H1 (cell line): ENCODE results near the gene CARD11. TPM values are rescaled to one million over a fixed set of nuclear protein-coding genes. Genes with fewer than 3 reads are reported as not detected.

Experiments used
- CTCF ChIA-PET: fragments of 300-600 bp; sonication (Branson Sonifier 250); formaldehyde crosslinking; loops from one replicate; lab custom pipeline; 2021; ENCODE audit not compliant: partially characterized antibody; lab: Charles Lee
- POLR2A ChIA-PET: fragments of 300-600 bp; sonication (Branson Sonifier 250); formaldehyde crosslinking; loops from one replicate; lab custom pipeline; 2021; ENCODE audit warnings: inconsistent platforms; ENCODE audit not compliant: partially characterized antibody; lab: Charles Lee
- DNase-seq, 2 experiments: peaks; one replicate each; pipeline versions ENCODE4 v3.0.0 to v3.0.0-alpha.2; 2010 to 2022; ENCODE audit warnings: low spot score in 2 of 2, low read depth in 1 of 2, mixed read lengths in 1 of 2
- FAIRE-seq: peaks from 2 replicates; lab custom pipeline; 2011; peaks lifted over from hg19 to GRCh38; lab: Jason Lieb, UNC
- H2AFZ ChIP-seq: 2 replicates; pipeline ENCODE4 v1.8.1; 2012; ENCODE audit warnings: low read length, inconsistent platforms
- H2AK5ac ChIP-seq: 2 replicates; pipeline ENCODE4 v1.6.1; 2013; ENCODE audit warnings: low read depth, low read length
- H2BK120ac ChIP-seq: replicated peaks from 2 replicates; pipeline ENCODE3; 2013; ENCODE audit warnings: low read depth, low read length, inconsistent platforms
- H2BK12ac ChIP-seq: 2 replicates; pipeline ENCODE4 v1.6.1; 2013; ENCODE audit warnings: low read depth, low read length
- H2BK15ac ChIP-seq: 2 replicates; pipeline ENCODE4 v1.6.1; 2013; ENCODE audit warnings: low read length
- H2BK20ac ChIP-seq: 2 replicates; pipeline ENCODE4 v1.6.1; 2013; ENCODE audit warnings: low read length
- H2BK5ac ChIP-seq: 2 replicates; pipeline ENCODE4 v1.6.1; 2013; ENCODE audit warnings: low read depth, low read length
- H3K14ac ChIP-seq: 2 replicates; pipeline ENCODE4 v1.6.1; 2013; ENCODE audit warnings: inconsistent platforms; ENCODE audit not compliant: insufficient read length
- H3K18ac ChIP-seq: 2 replicates; pipeline ENCODE4 v1.6.1; 2013; ENCODE audit warnings: low read length; ENCODE audit errors: extremely low read depth
- H3K23ac ChIP-seq: 2 replicates; pipeline ENCODE4 v1.6.1; 2013; ENCODE audit warnings: inconsistent platforms; ENCODE audit not compliant: insufficient read length
- H3K23me2 ChIP-seq: 2 replicates; pipeline ENCODE4 v1.6.1; 2013; ENCODE audit warnings: low read depth, low read length
- H3K27ac ChIP-seq: 2 replicates; pipeline ENCODE4 v1.6.1; 2011; ENCODE audit warnings: low read depth, low read length, inconsistent platforms
- H3K27me3 ChIP-seq, 4 experiments: replicated peaks in 1 of 4; 1 replicate in 1 of 4; 2 replicates in 3 of 4; pipeline versions ENCODE4 v1.6.1 to v1.8.1; 2011 to 2013; ENCODE audit warnings: low read length in 3 of 4, mild to moderate bottlenecking in 3 of 4, inconsistent platforms in 2 of 4, mixed read lengths in 2 of 4, moderate library complexity in 1 of 4; ENCODE audit not compliant: control insufficient read depth in 3 of 4, insufficient read depth in 3 of 4; ENCODE audit errors: extremely low read depth in 1 of 4
- H3K36me3 ChIP-seq, 4 experiments: 2 replicates each; pipeline versions ENCODE4 v1.6.1 to v1.8.1; 2011 to 2013; ENCODE audit warnings: mild to moderate bottlenecking in 4 of 4, low read length in 3 of 4, moderate library complexity in 2 of 4, control low read depth in 1 of 4, inconsistent platforms in 1 of 4; ENCODE audit not compliant: insufficient read depth in 4 of 4, control insufficient read depth in 2 of 4
- H3K4ac ChIP-seq: replicated peaks from 2 replicates; pipeline ENCODE3; 2013; ENCODE audit warnings: low read length, low read depth, mixed read lengths, inconsistent platforms; ENCODE audit not compliant: insufficient read length
- H3K4me1 ChIP-seq, 4 experiments: replicated peaks in 1 of 4; 1 replicate in 1 of 4; 2 replicates in 3 of 4; pipeline versions ENCODE4 v1.6.1 to v1.8.1; 2011 to 2013; ENCODE audit warnings: low read length in 3 of 4, inconsistent platforms in 2 of 4, mixed read lengths in 1 of 4; ENCODE audit not compliant: insufficient read depth in 4 of 4, control insufficient read depth in 3 of 4
- H3K4me2 ChIP-seq, 2 experiments: 2 replicates each; pipeline versions ENCODE4 v1.6.1 to v1.8.1; 2011 to 2013; ENCODE audit warnings: low read depth in 2 of 2, low read length in 2 of 2, control low read depth in 1 of 2, inconsistent platforms in 1 of 2, mild to moderate bottlenecking in 1 of 2; ENCODE audit not compliant: insufficient read depth in 1 of 2
- H3K4me3 ChIP-seq, 4 experiments: fragments of 200-600, 300-600 bp in 1 of 4; sonication (generic), shearing (Covaris generic), sonication (Bioruptor Twin) in 1 of 4; 2 replicates each; pipeline versions ENCODE4 v1.5.1 to v1.8.1; 2011 to 2016; ENCODE audit warnings: low read length in 4 of 4, low read depth in 3 of 4, control low read depth in 2 of 4, inconsistent platforms in 2 of 4, mild to moderate bottlenecking in 2 of 4, mixed read lengths in 1 of 4, moderate library complexity in 1 of 4; ENCODE audit not compliant: insufficient read depth in 2 of 4; ENCODE audit errors: extremely low read depth in 1 of 4
- H3K56ac ChIP-seq: replicated peaks from 2 replicates; pipeline ENCODE3; 2013; ENCODE audit warnings: low read depth, mild to moderate bottlenecking, mixed read lengths, low read length, inconsistent platforms; ENCODE audit not compliant: insufficient read length
- H3K79me1 ChIP-seq: 2 replicates; pipeline ENCODE4 v1.6.1; 2013; ENCODE audit warnings: low read depth, low read length, control low read depth
- H3K79me2 ChIP-seq, 2 experiments: 2 replicates each; pipeline versions ENCODE4 v1.6.1 to v1.8.1; 2012 to 2013; ENCODE audit warnings: low read length in 2 of 2, mild to moderate bottlenecking in 2 of 2, inconsistent platforms in 1 of 2; ENCODE audit not compliant: insufficient read depth in 2 of 2, control insufficient read depth in 1 of 2
- H3K9ac ChIP-seq, 4 experiments: replicated peaks in 1 of 4; 1 replicate in 1 of 4; 2 replicates in 3 of 4; pipeline versions ENCODE4 v1.6.1 to v1.8.1; 2011 to 2013; ENCODE audit warnings: low read depth in 3 of 4, low read length in 3 of 4, control low read depth in 2 of 4, mild to moderate bottlenecking in 2 of 4, moderate library complexity in 2 of 4, inconsistent platforms in 1 of 4; ENCODE audit errors: extremely low read depth in 1 of 4
- H3K9me3 ChIP-seq, 2 experiments: 2 replicates each; pipeline versions ENCODE4 v1.6.1 to v1.8.1; 2012 to 2013; ENCODE audit warnings: mild to moderate bottlenecking in 2 of 2, moderate library complexity in 2 of 2, control low read depth in 1 of 2, inconsistent platforms in 1 of 2, low read depth in 1 of 2, low read length in 1 of 2, mixed read lengths in 1 of 2; ENCODE audit not compliant: insufficient read depth in 2 of 2
- H4K20me1 ChIP-seq, 2 experiments: replicated peaks in 1 of 2; 2 replicates each; pipeline versions ENCODE3 to v1.8.1; 2011 to 2013; ENCODE audit warnings: inconsistent platforms in 2 of 2, low read length in 2 of 2, mild to moderate bottlenecking in 1 of 2; ENCODE audit not compliant: insufficient read depth in 2 of 2, control insufficient read depth in 1 of 2
- H4K5ac ChIP-seq: 2 replicates; pipeline ENCODE4 v1.6.1; 2013; ENCODE audit warnings: low read length, low read depth, mixed read lengths, inconsistent platforms; ENCODE audit not compliant: insufficient read length
- H4K8ac ChIP-seq: 2 replicates; pipeline ENCODE4 v1.8.0; 2013; ENCODE audit warnings: mild to moderate bottlenecking, moderate library complexity, low read length, inconsistent platforms; ENCODE audit not compliant: insufficient read depth; ENCODE audit errors: extremely low read depth
- H4K91ac ChIP-seq: replicated peaks from 2 replicates; pipeline ENCODE3; 2013; ENCODE audit warnings: low read length, mixed read lengths, inconsistent platforms; ENCODE audit not compliant: insufficient read length
- GABPA ChIP-seq: IDR thresholded peaks from 2 replicates; pipeline ENCODE4 v1.6.1; 2011; ENCODE audit warnings: mild to moderate bottlenecking, low read length, moderate library complexity, borderline replicate concordance; ENCODE audit not compliant: insufficient read depth
- KDM1A ChIP-seq: fragments of 200-600, 300-600 bp; sonication (generic); IDR thresholded peaks from 2 replicates; pipeline ENCODE4 v1.7.1; 2016; ENCODE audit warnings: mild to moderate bottlenecking, low read length, borderline replicate concordance
- NANOG ChIP-seq: IDR thresholded peaks from 2 replicates; pipeline ENCODE4 v1.6.1; 2011; ENCODE audit warnings: low read length, low read depth, mild to moderate bottlenecking, inconsistent platforms; ENCODE audit not compliant: insufficient read depth, poor library complexity, severe bottlenecking
- POLR2AphosphoS5 ChIP-seq: IDR thresholded peaks from 2 replicates; pipeline ENCODE4 v1.6.1; 2011; ENCODE audit warnings: low read depth, low read length
- RAD21 ChIP-seq, 2 experiments: IDR thresholded peaks in 1 of 2; conservative IDR thresholded peaks in 1 of 2; 2 replicates each; pipeline ENCODE4 v1.6.1; 2011; ENCODE audit warnings: low read depth in 2 of 2, low read length in 2 of 2, improper control_type of control experiment in 1 of 2, inconsistent platforms in 1 of 2, mild to moderate bottlenecking in 1 of 2, moderate library complexity in 1 of 2
- RXRA ChIP-seq: IDR thresholded peaks from 2 replicates; pipeline ENCODE4 v1.6.1; 2011; ENCODE audit warnings: low read depth, mild to moderate bottlenecking, low read length, moderate library complexity; ENCODE audit not compliant: insufficient read depth
- SIRT6 ChIP-seq: IDR thresholded peaks from one replicate; pipeline ENCODE4 v1.7.1; 2012; ENCODE audit warnings: low read length, inconsistent platforms
- WGBS, 2 experiments: shearing (Covaris generic) in 1 of 2; methylation state at CpG; one replicate each; pipeline versions ENCODE4 v1.1.6 to v1.1.7; 2013 to 2015; ENCODE audit warnings: low lambda C conversion rate in 2 of 2, mixed read lengths in 2 of 2, inconsistent platforms in 1 of 2, low coverage in 1 of 2, missing lambda C conversion rate in 1 of 2; ENCODE audit not compliant: insufficient replicate concordance in 2 of 2, insufficient coverage in 1 of 2, insufficient read length in 1 of 2; ENCODE audit errors: extremely low coverage in 1 of 2, missing lambda C conversion rate in 1 of 2; 5-methylcytosine and 5-hydroxymethylcytosine counted together
- polyA plus RNA-seq, 7 experiments: library from polyadenylated mRNA; depleted of rRNA in 3 of 7; stranded (reverse) in 5 of 7; unstranded in 2 of 7; fragments of >200 nt in 5 of 7; fragments of 200-250 nt in 2 of 7; gene quantifications; 1 replicate in 5 of 7; 2 replicates in 1 of 7; 4 replicates in 1 of 7; pipeline versions ENCODE4 v1.2.1 to v1.2.3, GENCODE V29; 2011 to 2013; ENCODE audit warnings: missing spikeins in 2 of 7, mixed read lengths in 2 of 7
- total RNA-seq: library from RNA; stranded (reverse); fragmentation: NEBNext Ultra II Directional; extraction: Animal tissue kit (Norgen Biotek cat#: 25700); gene quantifications from 2 replicates; pipeline ENCODE4 v1.2.1, GENCODE V29; 2021

Gene CARD11
- total and polyA plus RNA-seq, 2 of the 8 experiments (the other 6 are each of a cell fraction or from before 2014, with no cell fraction given) = 12.6 to 29.8 TPM

GRCh38 chr7:2905027-2905426 is 138.6 kb downstream of the CARD11 start:
- Histone ChIP-seq H3K9me3 (no peaks in the 10 kb centered on the region), H3K9ac (no peak overlapping the region), H3K79me1 (no peaks in the 10 kb centered on the region; the same call in 1 of the 2 replicates), H3K18ac (no peak overlapping the region), H3K23me2 (no peaks in the 10 kb centered on the region), H3K56ac (no peak overlapping the region), H3K79me2 (no peaks in the 10 kb centered on the region), H4K8ac (no peak overlapping the region), H2BK12ac (no peak overlapping the region), H2AK5ac (no peak overlapping the region), H3K36me3 (no peaks in the 10 kb centered on the region), H2AFZ (no peak overlapping the region), H4K91ac (no peak overlapping the region), H3K4me2 (no peak overlapping the region), H3K4me3 (no peak overlapping the region), H2BK5ac (no peak overlapping the region), H4K5ac (no peak overlapping the region), H2BK120ac (no peak overlapping the region), H3K27ac (no peak overlapping the region), H3K4ac (no peak overlapping the region), H3K23ac (no peak overlapping the region), H4K20me1 (no peaks in the 10 kb centered on the region), H3K27me3 (no peaks in the 10 kb centered on the region), H2BK20ac (no peak overlapping the region), H3K14ac (no peak overlapping the region), H2BK15ac (no peak overlapping the region), H3K4me1 (no peaks in the 10 kb centered on the region)
- CTCF ChIA-PET = interaction anchor here (1.1 to 5.4 kb wide), 5 partner anchors 17 to 185 kb away, joined by 3 to 29 read pairs (median 4); no protein-coding TSS in a partner anchor
- TF ChIP-seq KDM1A = peak; percentile 90
- no peak for TF ChIP-seq GABPA
- TF ChIP-seq RXRA = no peak
- TF ChIP-seq NANOG = no peak
- TF ChIP-seq POLR2AphosphoS5 = no peak
- TF ChIP-seq SIRT6 = no peak
- no peak for TF ChIP-seq RAD21 (IDR thresholded peaks at IDR 0.05 in 1 of 2, conservative IDR thresholded peaks at IDR 0.05 in 1 of 2; ENCODE audit: low read depth in 2 of 2, low read length in 2 of 2)
- POLR2A ChIA-PET = interaction anchor here (0.9 kb wide), 1 partner anchor 33 kb away, joined by 3 read pairs; no protein-coding TSS in a partner anchor
- FAIRE-seq (no peak), DNase-seq (no peak)
- 92% methylated on average over 3 of the region's 3 CpGs; no CpG with 5 or more reads in 1 of the 2 experiments for WGBS, 2 experiments
